ENCODE data around the gene COL4A2. TPM values are rescaled to one million over a fixed set of nuclear protein-coding genes. Genes with fewer than 3 reads are reported as not detected.

COL4A2 gene
- polyA plus RNA-seq, 1 donor (not counting 4 experiments of a cell fraction or from before 2014, with no cell fraction given): 30.7 TPM

- peaks cover 0 to 12% of the 10 kb centered on the region in 2 experiments for H3K36me3 ChIP-seq (ENCODE audit: control insufficient read depth in 2 of 2, extremely low read depth in 1 of 2, insufficient read depth in 2 of 2, low read length in 2 of 2)
- H3K27me3 ChIP-seq (ENCODE audit: control insufficient read depth, extremely low read depth, insufficient read depth, low read length): no peaks in the 10 kb centered on the region
- no peak overlapping the region for H3K27ac ChIP-seq (ENCODE audit: control insufficient read depth, insufficient read depth, low read length)
- FAIRE-seq (no peak), DNase-seq (ENCODE audit: low read depth, low spot score) (no peak)
- no peak overlapping the region for H3K4me3 ChIP-seq (ENCODE audit: control insufficient read depth in 2 of 3, extremely low read depth in 1 of 3, insufficient read depth in 2 of 3, low read depth in 1 of 3, low read length in 3 of 3)
- TF ChIP-seq EZH2 (IDR thresholded peaks at IDR 0.05; ENCODE audit: low read length) (no peak), CTCF (optimal IDR thresholded peaks at IDR 0.05 in 1 of 3, IDR thresholded peaks at IDR 0.05 in 1 of 3, conservative IDR thresholded peaks at IDR 0.05 in 1 of 3; ENCODE audit: extremely low read depth in 1 of 3, insufficient read depth in 2 of 3, low read length in 3 of 3) (no peak)
- H3K79me2 ChIP-seq (ENCODE audit: control insufficient read depth, insufficient read depth, low read length): no peaks in the 10 kb centered on the region
- no peak overlapping the region for H3K4me2 ChIP-seq (ENCODE audit: control insufficient read depth, extremely low read depth, insufficient read depth, low read depth, low read length)
- no peaks in the 10 kb centered on the region for H4K20me1 ChIP-seq (ENCODE audit: control insufficient read depth, extremely low read depth, insufficient read depth, low read length)
- no peaks in the 10 kb centered on the region for H3K9me1 ChIP-seq (ENCODE audit: control insufficient read depth, extremely low read depth, insufficient read depth, low read length)
- no peaks in the 10 kb centered on the region for H3K9me3 ChIP-seq (ENCODE audit: control insufficient read depth, low read depth, low read length)
- H3K4me1 ChIP-seq (ENCODE audit: control insufficient read depth, extremely low read depth, insufficient read depth, low read length): peaks cover 18% of the 10 kb centered on the region
- no peak overlapping the region for H2AFZ ChIP-seq (ENCODE audit: control insufficient read depth, low read length)
- no peak overlapping the region for H3K9ac ChIP-seq (ENCODE audit: control insufficient read depth, extremely low read depth, insufficient read depth, low read length)
- dilution Hi-C loops (cut with MboI; ENCODE audit: extremely low pct_ligation_motif_present, low sequenced_read_pairs): no loop called here
Observed at GRCh38 chr13:110419946-110420345, 112.9 kb downstream of the COL4A2 start.

GRCh38 chr13:110420626-110421025 is 113.5 kb downstream of the COL4A2 start:
- TF ChIP-seq EZH2 (IDR thresholded peaks at IDR 0.05; ENCODE audit: low read length) (no peak), CTCF (optimal IDR thresholded peaks at IDR 0.05 in 1 of 3, IDR thresholded peaks at IDR 0.05 in 1 of 3, conservative IDR thresholded peaks at IDR 0.05 in 1 of 3; ENCODE audit: extremely low read depth in 1 of 3, insufficient read depth in 2 of 3, low read length in 3 of 3) (no peak)
- Histone ChIP-seq H3K4me3 (ENCODE audit: control insufficient read depth in 2 of 3, extremely low read depth in 1 of 3, insufficient read depth in 2 of 3, low read depth in 1 of 3, low read length in 3 of 3) (no peak overlapping the region), H3K9ac (ENCODE audit: control insufficient read depth, extremely low read depth, insufficient read depth, low read length) (no peak overlapping the region), H3K9me3 (ENCODE audit: control insufficient read depth, low read depth, low read length) (no peaks in the 10 kb centered on the region), H3K36me3 (ENCODE audit: control insufficient read depth in 2 of 2, extremely low read depth in 1 of 2, insufficient read depth in 2 of 2, low read length in 2 of 2) (peaks cover under 1 to 15% of the 10 kb centered on the region in 2 experiments), H3K4me2 (ENCODE audit: control insufficient read depth, extremely low read depth, insufficient read depth, low read depth, low read length) (no peak overlapping the region), H3K27ac (ENCODE audit: control insufficient read depth, insufficient read depth, low read length) (no peak overlapping the region), H2AFZ (ENCODE audit: control insufficient read depth, low read length) (no peak overlapping the region), H4K20me1 (ENCODE audit: control insufficient read depth, extremely low read depth, insufficient read depth, low read length) (no peaks in the 10 kb centered on the region), H3K9me1 (ENCODE audit: control insufficient read depth, extremely low read depth, insufficient read depth, low read length) (no peaks in the 10 kb centered on the region), H3K79me2 (ENCODE audit: control insufficient read depth, insufficient read depth, low read length) (no peaks in the 10 kb centered on the region), H3K27me3 (ENCODE audit: control insufficient read depth, extremely low read depth, insufficient read depth, low read length) (no peaks in the 10 kb centered on the region), H3K4me1 (ENCODE audit: control insufficient read depth, extremely low read depth, insufficient read depth, low read length) (peaks cover 14% of the 10 kb centered on the region)
- DNase-seq (ENCODE audit: low read depth, low spot score): no peak
- no peak for FAIRE-seq
- dilution Hi-C loops (cut with MboI; ENCODE audit: extremely low pct_ligation_motif_present, low sequenced_read_pairs): no loop called here

Data from keratinocyte (primary cell).